ENCODE data around the gene PALB2. TPM values are rescaled to one million over a fixed set of nuclear protein-coding genes. Genes with fewer than 3 reads are reported as not detected.
A peak's percentile ranks its signal among the peaks of the same experiment; 100 is the strongest.

Gene PALB2
- 21.3 TPM for total RNA-seq

DNA sequence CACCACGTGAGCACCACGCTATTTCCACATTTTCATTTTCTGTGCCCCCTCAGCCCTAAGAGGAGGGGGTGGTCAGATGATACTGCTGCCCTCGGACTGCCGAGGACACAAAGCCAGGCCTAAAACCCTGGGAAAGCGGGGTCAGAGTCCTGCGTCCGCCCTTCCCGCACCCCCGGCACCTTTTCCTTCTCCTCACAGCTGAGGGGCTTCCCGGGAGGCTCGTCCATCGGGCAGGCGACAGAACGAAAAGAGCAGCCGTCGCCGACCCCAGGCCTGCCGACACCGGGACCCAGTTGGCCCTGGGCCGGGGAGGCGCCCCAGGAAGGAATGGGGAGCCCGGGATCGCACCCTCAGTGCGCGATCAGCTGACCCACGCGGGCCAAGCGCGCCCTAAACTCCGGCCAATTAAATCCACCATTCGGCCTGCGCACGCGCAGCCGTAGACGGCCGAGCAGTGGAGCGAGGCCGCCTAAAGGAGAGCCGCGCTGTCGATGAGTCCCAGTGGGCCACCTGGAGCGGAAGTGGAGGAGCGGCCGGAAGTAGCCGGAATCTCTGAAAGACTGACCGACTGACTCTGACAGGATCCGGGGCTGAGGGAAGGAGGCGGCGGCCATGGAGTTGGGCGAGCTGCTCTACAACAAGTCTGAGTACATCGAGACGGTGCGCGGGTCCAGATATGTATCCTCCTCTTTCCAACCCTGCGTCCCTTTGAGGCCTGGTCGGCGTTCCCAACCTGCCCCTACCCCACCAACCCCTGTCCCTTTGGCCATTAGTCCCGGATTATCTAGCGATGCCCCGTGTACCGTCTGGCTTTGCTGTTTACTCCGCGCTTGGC, at the start of gene PALB2, which contains the start of gene DCTN5:
Gene PALB2, minus strand, starts transcription at position 380 of the 835 bp plus-strand sequence. Its CDS starts 153 bp downstream, at position 227.
Gene DCTN5, plus strand, starts transcription at position 536 of the 835 bp plus-strand sequence. Its CDS starts 77 bp downstream, at position 613.
- DNase-seq (ENCODE audit: low spot score): peak; percentile 92

DNA sequence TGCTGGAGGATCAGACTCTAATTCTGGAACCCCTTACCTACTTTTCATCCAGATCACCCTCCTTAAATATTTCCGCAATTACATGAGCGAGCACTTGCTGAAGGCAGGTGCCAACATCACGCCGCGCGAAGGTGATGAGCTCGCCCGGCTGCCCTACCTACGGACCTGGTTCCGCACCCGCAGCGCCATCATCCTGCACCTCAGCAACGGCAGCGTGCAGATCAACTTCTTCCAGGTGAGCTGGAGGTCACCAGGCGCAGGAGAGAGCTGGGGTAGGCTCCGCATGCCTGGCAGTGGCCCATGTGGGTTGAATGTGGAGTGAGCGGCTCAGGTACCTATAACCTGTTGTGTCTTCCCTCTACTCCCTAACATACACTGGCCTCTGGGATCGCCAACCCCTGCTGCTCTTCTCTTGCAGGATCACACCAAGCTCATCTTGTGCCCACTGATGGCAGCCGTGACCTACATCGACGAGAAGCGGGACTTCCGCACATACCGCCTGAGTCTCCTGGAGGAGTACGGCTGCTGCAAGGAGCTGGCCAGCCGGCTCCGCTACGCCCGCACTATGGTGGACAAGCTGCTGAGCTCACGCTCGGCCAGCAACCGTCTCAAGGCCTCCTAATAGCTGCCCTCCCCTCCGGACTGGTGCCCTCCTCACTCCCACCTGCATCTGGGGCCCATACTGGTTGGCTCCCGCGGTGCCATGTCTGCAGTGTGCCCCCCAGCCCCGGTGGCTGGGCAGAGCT, 48.5 kb upstream of the PALB2 start:
- no peak for DNase-seq (ENCODE audit: low spot score)

GRCh38 chr16:23687034-23687808, 46.1 kb upstream of the PALB2 start:
- DNase-seq (ENCODE audit: low spot score): no peak

GRCh38 chr16:23683487-23683886, 42.4 kb upstream of the PALB2 start:
- DNase-seq (ENCODE audit: low spot score): no peak

DNA sequence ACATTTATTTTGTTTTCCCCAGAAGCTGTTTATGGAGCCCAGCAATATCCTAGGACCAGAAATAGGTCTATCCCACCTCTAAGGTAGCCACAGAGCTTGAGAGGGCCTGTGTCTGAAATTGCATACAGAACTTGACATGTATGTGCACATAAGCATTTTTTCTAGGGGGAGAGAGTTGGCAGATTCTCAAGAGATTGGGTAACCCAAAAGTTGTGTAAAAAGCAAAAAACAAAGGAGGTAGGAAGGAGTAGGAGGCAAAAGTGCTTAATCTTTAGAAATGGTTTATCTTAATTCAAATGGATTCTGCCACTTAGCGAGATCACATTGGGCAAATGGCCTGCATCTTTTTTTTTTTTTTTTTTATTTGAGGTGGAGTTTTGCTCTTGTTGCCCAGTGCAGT, 41.1 kb upstream of the PALB2 start:
- no peak for DNase-seq (ENCODE audit: low spot score)

DNA sequence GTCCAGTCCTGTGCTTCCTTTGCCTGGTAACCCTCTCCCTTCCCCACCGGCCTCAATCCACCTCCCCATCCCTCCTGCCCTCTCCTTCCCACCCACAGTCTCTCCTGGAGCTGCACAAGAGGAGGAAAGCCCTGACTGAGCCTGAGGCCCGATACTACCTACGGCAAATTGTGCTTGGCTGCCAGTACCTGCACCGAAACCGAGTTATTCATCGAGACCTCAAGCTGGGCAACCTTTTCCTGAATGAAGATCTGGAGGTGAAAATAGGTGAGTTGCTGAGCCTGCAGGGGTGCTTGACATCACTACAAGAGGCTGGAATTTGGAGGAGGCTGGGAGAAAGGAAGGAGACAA, 38.9 kb upstream of the PALB2 start:
- no peak for DNase-seq (ENCODE audit: low spot score)

DNA sequence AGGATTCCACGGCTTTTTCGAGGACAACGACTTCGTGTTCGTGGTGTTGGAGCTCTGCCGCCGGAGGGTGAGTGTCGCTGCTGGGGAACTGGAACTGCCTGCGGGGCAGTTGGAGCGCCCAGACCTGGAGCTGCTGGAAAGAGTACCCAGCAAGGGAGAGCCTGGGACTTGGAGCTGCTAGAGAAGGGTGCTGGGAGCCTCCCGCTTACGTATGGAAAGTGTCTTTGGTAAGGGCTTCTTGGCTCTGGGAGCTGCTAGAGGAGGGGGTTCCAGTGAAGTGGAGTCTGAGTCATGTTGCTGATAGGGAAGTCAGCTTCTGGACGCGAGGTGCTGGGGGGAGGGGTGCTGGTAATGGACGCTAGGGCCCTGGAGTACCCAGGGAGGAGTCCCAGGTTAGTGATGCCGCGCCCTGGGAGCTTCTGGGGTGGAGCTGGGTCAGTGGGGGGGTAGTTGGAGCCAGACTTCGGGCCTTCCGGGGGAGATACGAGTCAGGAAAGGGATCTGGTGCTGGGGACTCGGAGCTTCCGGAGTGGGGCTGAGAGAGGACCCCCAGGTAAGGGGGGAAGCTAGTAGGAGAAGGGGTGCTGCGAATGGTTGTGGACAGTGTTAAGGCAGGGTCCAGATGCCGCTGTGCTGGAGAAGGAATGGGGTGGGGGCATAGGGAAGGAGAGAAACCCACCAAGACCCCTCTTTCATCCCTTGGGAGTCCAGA, 38.3 kb upstream of the PALB2 start:
- no peak for DNase-seq (ENCODE audit: low spot score)

- peak; percentile 77 for DNase-seq (ENCODE audit: low spot score)
Observed at GRCh38 chr16:23678430-23679273, 37.5 kb upstream of the PALB2 start, which contains the start of gene PLK1. Gene PLK1, plus strand, starts transcription at chr16:23678889. Its CDS starts 44 bp downstream, at chr16:23678933.

DNA sequence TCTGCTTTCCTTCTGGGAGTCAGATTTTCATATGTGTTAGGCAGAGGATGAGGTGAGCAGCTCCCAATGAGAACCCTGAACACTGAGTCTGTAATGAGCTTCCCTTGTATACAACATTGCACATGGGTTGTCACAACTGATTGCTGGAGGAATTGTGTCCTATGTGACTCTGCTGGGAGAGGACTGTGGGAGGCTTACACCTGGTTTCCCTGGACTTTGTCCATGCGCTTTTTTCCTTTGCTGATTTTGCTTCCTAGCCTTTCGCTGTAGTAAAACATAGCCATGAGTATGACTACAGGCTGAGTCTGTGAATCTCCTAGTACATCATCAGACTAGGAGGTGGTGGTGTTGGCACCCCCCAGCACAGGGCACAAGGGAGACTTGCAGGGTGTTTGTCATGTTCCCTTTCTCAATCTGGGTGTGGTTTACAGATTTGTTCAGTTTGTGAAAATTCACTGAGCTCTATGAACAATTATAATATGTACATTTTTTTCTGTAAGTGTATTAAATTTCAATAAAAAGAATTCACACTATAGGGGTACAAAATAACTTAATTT, 35.9 kb upstream of the PALB2 start:
- DNase-seq (ENCODE audit: low spot score): no peak

DNA sequence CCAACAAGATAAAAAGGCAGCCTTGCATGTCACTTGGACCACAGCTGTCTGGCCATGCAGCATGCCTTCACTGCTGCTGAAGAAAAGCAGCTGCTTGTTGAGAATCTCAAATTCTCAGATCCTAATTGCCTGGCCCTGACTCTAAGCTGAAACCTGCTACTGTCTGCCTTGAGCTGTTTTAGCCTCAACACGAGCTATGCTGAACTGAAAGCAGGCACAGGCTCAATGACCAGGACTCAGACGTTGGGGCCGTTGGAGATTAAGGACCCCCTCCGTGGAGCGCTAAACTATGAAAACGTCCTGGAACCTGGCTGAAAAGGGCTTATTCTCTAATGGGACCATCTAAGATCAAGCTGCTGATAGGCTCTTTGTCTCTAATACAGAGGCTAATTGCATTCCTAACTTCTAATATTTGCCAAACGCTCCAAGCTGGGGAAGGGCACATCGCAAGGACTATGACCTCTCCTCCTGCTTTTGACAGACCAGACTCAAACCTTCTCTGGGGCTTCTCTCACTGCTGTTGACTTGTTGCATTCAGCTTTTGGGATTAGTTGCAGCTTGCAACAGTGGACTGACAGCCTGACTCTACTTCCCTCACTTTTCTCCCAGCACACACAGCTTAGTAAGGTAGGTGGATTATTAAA, 33.0 kb upstream of the PALB2 start:
- no peak for DNase-seq (ENCODE audit: low spot score)

DNA sequence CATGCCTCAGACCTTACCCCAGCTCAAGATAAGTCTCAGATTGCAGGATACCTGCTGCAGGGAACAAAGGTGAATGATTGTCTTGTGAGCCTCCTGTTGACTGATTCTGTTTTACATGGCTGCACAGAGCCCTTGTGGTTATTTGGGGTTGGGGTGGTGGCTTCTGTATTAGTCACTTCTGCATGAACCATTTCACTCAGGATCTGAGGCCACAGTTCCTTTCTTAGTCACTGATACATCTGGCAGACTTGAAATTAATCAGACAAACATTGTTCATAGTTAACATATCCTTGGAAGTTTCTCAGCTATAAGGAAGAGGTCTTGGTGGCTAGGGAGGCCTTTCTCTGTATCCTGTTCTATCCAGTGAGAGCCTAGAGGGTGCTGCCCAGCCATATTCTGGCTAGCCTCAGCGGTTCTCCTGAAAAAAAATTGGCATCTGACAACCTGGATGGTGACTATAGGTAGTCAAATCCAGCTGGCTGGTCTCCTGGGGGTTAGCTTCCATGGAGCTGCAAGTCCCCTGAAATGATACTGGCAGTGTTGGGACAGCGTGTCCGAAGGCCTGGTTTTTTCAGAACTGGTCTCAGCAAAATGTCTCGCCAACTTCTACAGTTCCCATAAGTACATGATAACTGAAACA, 29.1 kb upstream of the PALB2 start:
- no peak for DNase-seq (ENCODE audit: low spot score)

DNA sequence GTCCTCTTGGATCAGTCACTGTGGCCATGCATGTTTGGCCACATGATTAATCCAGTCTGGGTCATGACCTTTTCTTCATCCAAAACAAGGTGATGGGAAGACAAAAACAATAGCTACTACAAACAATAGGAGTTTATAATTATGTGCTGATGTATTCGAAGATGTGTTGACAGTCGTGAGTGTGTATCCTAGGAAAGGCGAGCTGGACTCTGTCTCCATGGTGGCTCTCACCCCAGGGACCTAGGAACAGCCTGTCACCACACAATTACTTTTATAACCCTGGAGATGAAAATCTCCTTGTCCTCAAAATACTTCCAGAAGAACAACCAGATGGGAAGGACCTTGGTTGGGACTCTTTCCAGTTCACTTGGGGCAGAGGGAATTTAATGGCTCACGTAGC, 27.8 kb upstream of the PALB2 start:
- no peak for DNase-seq (ENCODE audit: low spot score)

DNA sequence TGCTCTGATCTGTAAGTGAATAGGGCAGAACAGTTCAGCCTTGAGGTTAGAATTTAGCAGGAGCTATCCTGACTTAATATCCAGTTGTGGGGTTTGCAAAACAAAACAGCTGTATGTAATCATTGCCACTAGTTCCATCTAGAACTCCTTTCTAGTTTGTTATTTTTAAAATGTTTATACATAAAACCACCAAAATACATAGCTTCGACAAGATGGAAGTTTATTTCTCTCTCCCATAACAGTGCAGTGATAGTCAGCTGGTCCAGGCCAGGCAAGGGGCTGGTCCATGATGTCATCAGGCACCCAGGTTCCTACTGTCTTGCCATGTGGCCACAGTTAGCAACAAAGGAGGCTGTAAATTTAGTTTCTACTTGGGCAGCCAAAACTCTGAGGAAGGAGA, 27.1 kb upstream of the PALB2 start:
- DNase-seq (ENCODE audit: low spot score): no peak

- no peak for DNase-seq (ENCODE audit: low spot score)
Observed at GRCh38 chr16:23667355-23667659, 26.2 kb upstream of the PALB2 start.

GRCh38 chr16:23666571-23667354, 25.7 kb upstream of the PALB2 start:
- DNase-seq (ENCODE audit: low spot score): no peak

DNA sequence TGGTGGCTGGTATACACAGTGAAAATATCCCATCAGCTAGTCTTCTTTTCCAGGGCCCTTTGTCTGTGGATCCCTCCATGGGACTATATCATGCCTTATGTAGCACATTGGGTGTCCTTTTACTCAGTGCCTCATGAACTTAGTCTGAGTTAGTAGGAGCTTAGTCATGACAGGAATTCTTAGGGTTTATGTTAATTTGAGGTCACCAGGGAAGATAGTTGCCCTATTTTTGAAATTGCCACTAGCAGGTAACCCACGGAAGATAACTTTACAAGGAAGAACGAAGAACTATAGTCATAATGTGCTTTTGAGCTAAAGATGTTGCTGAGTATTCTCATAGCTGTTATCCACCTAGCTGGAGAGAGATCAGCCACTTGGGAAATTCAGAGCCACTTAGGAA, 22.8 kb upstream of the PALB2 start:
- DNase-seq (ENCODE audit: low spot score): no peak

DNA sequence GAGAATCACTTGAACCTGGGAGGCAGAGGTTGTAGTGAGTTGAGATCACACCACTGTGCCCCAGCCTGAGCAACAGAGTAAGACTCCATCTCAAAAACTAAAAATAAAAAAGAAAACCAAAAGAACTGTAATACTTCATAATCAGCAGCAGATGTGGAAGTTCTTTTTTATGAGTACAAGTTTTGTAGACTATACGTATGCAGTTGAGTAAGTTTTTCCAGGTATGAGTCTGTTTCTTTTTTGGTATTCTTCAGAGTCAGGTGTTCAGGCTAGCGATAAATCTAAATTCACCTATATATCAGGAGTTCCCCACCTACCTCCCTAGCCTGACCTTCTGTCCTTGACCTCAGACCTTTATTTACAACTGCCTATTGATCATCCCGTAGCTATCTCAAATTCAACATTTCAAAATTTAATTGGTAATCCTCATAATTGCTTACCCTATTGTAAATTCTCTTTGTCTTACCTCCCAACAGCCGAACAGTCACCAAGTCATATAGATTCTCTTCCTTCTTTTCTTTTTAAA, 10.9 kb upstream of the PALB2 start:
- no peak for DNase-seq (ENCODE audit: low spot score)

- DNase-seq (ENCODE audit: low spot score): no peak
Observed at GRCh38 chr16:23650674-23651416, 9.7 kb upstream of the PALB2 start.
